Ramos (cell line): ENCODE data around the gene SMIM5.
"Not testable (repeated sequence)": the region's sequence is repeated elsewhere in the genome, so short reads cannot be mapped to it uniquely, and the experiment has no call there.

Experiments used
- in situ Hi-C: fragments of 300-500 bp; cut with MboI; formaldehyde crosslinking; loops from one replicate; pipeline ENCODE4 v1.14.3; 2022; ENCODE audit warnings: low sequenced_read_pairs; ENCODE audit not compliant: unreplicated experiment

SMIM5 gene, protein sequence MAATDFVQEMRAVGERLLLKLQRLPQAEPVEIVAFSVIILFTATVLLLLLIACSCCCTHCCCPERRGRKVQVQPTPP

DNA sequence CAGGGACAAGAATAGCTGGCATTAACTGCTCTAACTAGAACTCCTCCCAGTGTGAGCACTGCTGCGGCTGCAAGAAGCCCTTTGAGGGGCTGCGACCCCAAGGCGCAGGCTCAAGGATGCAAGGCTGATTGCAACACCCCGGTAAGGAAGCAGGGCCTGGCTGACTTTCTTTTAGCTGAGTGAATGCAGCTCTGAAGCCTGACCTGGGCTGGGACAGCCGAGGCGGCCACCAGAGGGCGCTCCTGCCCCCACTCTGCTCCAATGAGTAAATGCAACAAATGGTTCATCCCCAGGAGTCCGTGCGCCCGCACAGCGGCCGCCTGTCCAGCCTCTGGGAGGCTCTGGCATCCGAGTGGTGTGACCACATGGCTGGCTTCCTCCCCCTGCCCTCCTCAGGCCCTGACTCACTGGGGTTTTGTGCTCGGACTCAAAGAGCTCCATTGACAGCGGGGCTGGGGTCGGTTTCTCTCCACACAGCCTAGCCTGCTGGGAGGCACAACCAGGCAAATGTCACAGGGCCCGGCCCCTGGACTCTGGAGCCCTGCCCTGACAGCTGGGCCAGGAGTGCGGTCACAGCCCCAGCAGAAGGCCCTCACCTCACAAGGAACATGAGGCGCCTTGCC is at the start of gene SMIM5:
Gene SMIM5 (plus strand): TSS at position 572 of the 623 bp plus-strand sequence. CDS start 6,768 bp downstream, outside the sequence.
- in situ Hi-C loops: no loop called here

DNA sequence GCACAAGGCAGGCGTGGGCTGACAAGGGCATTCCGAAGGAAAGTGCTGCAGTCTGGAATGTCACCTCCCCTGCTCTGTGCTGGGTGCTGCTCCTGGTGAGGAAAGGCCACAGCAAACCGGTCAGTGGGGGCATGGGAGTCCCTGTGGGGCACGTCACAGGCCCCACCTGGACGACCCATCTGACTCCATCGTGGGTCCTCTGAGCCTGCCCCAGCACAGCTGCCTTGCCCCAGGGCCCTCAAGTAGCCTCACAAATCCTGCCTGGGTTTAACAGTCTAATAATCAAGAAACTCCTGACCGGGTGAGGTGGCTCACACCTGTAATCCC is 48.4 kb upstream of the SMIM5 start:
- in situ Hi-C loops: no loop called here

DNA sequence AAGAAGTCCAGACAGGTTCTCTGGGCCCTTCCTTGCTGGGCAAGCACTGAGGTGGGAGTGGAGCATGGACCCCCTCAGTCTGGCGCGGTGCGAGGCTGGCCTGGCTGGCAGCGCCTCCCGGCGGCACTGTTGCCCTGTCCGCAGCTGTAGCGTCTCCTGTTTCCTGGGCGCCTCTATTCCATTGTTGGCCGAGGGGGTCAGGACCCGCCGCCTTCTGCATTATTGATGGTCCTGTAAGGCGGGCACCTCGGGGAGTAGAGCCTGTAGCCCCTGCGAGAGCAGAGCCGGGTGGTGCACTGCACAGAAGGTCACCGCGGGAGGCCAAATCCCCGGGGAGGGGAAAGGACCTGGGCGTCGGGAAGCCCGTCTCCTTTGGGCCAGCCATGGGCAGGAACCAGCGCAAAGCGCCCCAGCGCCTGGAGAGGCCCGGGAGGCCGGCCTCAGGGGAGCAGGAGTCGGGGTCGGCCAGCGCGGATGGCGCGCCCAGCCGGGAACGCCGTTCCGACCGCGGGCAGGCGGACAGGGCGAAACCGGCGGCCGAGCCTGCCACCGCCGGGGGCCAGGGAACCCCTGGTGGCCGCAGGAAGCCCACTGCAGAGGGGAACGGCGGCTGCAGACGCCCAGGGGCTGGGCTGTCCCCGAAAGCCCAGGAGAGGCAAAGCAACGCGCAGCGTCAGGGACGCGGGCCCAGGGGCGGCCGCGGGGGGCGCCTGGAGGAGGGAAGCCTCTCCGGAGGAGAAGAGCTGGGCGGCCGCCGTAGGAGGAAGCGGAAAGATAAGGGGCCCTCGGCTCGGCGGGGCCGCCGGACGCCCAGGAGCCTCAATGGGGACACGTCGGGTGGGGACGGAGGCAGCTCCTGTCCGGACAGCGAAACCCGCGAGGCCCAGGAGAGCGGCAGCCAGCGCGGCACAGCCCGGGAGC is 45.3 kb upstream of the SMIM5 start, which contains the start of gene MYO15B:
Gene MYO15B (plus strand): TSS at position 126 of the 921 bp plus-strand sequence. CDS start 258 bp downstream, at position 384.
- in situ Hi-C loops: no loop called here

DNA sequence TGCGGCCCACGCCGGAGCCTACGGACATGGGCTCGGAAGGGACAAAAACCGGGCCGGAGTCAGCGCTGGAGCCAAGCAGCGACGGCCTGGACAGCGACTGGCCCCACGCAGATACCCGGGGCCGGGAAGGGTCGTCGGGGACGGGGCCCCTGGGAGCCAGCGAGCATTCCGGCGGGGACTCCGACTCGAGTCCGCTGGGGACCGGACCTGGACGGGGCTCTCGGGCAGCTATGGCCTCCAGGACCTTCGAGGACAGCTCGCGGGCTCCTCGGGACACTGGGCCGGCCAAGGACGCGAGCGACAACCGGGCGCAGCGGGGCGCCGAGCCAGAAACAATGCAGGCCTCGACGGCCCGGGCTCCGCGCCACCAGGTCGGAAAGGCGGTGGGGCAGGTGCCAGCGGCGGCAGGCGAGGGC is 44.6 kb upstream of the SMIM5 start:
- in situ Hi-C loops: no loop called here

DNA sequence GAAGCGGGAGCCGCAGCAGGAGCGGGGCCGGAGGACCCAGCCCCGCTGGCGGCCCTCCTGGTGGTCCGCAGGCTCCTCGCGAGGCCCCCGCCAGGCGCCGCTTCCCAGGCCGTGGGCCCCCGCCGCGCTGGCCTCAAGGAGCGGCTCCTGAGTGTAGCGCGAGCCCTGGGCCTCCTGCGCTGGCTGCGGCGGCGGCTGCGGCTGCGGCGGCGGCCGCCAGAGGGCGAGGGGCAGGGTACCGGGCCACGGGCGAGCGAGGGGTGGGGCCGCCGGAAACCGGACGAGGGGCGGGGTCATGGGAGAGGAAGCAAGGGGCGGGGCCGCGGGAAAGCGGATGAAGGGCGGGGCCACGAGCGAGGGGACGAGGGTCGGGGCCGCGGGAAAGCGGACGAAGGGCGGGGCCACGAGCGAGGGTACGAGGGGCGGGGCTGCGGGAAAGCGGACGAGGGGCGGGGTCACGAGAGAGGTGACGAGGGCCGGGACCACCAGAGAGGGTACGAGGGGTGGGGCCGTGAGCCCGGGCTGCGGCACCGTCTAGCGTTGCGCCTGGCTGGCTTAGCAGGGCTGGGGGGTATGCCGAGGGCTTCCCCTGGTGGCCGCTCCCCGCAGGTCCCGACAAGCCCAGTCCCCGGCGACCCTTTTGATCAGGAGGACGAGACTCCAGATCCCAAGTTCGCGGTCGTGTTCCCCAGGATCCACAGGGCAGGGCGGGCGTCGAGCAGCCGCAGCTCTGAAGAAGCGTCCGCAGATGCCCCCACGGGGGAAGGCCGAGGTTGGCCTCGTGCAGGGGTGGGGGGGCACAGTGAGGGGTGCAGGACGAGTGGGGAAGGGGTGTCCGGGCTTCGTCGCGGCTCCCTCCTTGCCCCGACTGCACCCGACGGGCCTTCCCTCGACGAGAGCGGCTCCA is 44.0 kb upstream of the SMIM5 start:
- in situ Hi-C loops: no loop called here

DNA sequence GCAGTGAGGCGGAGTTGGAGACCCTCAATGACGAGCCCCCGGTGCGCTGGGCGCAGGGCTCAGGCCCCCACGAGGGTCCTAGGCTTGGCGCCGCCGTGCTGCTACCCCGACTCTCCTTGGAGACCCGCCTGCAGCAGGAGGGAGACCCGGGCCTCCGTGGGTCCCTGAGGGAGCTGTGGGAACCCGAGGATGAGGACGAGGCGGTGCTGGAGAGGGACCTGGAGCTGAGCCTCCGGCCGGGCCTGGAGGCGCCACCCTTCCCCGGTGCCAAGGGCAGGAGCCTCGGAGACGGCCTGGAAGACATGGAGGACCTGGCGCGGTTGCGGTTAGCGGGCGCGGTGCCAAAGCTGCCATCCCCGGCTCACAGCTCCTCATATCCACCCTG is 43.3 kb upstream of the SMIM5 start:
- in situ Hi-C loops: no loop called here

DNA sequence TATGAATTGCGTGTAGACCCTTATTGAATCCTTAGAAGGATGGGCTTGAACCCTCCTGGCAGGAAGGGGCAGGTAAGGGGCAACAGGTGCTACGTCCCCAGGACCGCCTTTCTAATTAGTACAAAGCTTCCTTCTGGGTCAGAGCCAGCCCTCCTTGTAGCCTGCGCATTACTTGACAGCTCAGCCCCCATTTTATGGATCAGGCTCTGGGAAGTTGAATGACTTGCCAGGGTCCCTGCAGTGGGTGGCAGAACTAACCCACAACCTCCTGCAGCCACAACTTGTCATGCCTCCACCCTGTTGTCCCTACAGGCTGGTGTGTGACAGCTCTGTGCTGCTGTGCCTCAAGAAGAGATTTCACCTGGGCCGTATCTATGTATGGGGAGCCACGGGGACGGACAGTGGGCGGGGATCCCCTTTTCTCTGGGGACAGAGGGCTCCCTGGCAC is 42.9 kb upstream of the SMIM5 start:
- in situ Hi-C loops: no loop called here

DNA sequence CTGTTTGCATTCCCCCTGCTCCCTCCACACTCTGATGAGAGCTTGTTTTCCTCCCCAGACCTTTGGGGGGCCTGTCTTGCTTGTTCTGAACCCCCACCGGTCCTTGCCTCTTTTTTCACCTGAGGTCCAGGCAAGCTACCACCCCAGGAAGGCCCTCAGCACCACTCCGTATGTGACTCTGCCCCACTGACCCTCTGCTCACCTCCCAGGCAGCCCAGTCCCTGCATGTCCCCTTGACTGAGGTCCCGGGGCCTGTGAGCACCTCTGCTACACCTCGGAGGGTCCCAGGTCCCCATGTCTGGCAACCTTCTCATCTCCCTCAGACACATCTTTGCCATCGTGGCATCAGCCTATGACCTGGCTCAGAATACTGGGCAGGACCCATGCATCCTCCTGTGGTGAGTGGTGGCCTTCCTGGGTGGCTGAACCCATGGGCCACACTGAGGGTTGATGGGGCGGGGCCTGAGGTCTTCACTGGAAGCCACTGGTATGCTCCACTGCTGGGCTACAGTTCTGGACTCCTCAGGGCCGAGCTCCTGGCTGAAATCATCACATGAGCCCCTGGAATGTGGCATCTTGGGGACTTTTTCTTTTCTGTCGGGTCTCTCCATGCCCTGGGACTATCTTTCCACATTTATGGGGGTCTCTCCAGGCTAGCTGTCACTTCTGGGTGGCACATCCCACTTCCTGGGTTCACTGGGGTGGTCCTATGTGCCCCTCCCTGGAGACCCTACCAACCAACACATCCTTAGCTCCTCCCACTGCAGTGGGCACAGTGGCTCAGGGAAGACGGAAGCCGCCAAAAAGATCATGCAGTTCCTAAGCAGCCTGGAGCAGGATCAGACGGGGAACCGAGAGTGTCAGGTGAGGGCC is 42.1 kb upstream of the SMIM5 start:
- in situ Hi-C loops: no loop called here

DNA sequence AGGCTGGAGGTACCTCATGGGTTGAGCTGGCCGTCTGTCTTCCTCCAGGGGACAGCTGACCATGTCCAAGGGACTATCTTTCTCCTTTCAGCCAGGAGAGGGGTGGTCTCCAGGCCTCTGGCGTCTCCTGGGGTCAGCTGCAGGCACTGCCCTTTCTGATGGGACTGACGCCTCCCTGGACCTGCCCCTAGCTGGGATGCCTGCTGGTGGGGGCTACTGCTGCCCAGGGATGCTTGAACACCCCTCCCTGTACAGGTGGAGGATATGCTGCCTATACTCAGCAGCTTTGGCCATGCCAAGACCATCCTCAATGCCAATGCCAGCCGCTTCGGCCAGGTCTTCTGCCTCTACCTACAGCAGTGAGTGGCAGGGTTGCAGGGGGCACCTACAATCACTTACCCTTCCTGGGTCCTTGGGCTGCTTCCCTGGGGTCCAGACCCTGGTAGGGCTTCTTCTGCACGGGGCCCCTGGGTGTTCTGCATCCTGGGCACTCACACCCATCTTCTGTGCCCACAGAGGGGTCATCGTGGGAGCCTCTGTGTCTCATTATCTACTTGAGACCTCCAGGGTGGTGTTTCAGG is 41.4 kb upstream of the SMIM5 start:
- in situ Hi-C loops: no loop called here

DNA sequence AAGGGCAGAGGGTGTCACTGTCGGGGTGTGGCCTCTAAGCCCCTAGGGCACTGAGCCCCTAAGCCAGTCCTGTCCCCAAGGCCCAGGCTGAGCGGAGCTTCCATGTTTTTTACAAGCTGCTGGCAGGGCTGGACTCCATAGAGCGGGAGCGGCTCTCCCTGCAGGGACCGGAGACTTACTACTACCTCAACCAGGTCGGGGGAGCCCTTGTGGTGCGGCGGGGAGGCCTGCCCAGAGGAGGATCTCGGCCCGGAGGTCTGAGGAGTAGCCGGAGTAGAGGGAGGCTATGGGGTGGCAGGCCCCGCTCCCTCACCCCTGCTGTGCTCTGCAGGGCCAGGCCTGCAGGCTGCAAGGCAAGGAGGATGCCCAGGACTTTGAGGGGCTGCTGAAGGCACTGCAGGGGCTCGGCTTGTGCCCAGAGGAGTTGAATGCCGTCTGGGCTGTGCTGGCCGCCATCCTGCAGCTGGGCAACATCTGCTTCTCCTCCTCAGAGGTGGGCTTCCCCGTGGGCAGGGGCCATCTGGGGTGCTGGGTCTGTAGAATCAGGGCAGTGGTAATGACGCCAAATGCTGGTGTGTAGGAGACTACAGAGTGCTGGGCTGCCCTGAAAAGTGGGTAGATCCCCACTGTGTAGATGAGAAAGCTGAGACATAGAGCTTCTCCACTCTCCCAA is 40.8 kb upstream of the SMIM5 start:
- in situ Hi-C loops: no loop called here

DNA sequence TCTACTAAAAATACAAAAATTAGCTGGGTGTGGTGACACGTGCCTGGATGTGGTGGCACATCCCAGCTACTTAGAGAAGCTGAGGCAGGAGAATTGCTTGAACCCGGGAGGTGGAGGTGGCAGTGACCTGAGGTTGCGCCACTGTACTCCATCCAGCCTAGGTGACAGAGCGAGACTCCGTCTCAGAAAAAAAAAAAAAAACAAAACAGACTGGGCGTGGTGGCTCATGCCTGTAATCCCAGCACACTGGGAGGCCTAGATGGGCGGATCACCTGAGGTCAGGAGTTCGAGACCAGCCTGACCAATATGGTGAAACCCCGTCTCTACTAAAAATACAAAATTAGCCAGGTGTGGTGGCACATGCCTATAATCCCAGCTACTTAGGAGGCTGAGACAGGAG is 39.8 kb upstream of the SMIM5 start:
- in situ Hi-C loops: not testable (repeated sequence)

DNA sequence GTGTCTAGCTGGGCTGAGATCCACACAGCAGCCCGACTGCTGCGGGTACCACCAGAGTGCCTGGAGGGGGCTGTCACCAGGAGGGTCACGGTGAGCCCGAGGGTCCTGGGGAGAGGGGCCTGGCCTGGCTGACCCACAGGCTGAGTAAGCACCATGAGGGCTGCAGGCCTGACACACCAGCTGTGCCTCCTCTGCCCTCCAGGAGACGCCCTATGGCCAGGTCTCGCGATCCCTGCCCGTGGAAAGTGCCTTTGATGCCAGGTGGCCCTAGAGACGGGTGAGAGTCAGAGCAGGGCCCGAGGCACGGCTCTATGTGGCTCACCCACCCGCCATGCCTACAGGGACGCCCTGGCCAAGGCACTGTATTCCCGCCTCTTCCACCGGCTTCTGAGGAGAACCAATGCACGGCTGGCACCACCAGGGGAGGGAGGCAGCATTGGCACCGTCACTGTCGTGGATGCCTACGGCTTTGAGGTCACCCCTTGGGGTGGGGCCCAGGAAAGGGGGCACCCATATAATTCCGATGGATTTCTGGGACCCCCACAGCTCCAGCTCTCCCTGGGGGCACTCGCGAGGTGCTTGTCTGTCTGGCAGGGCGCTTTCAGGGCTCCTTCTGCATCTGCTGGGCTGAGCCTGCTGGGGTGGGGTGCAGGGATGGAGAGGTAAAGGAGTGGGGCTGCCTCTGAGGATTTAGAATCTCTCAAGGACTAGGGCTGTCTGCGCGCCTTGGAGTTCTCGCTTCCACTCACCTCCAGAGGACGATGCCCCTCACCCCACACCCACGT is 38.5 kb upstream of the SMIM5 start:
- in situ Hi-C loops: no loop called here

DNA sequence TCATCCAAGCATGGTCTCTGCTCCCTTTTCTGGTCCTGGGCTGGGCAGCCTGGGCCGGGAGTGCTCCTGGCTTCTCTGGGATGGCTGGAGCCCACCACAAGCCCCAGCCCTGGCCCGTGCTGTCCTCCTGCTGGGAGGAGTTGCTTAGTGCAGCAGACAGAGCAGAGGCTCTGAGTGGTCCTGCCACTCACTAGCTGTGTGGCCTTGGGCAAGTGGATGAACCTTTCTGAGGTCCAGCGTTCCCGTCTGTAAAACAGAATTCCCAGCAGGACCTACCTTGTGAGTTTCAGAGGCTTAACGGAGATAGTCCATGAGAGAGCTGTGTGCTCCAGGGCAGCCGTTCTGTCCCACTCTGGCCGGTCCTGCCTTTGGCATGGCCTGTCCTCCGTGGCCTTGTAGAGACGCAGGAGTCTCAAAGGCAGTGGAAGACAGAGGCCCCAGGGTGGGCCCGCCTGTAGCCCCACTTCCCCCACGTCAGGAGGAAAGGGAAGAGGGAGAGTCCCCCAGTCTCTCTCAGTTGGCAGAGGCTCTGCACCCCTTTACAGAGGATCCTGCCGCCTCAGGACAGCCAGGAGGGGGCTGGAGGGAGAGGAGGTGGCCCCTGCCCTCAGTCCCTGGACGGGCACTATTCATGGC is 37.8 kb upstream of the SMIM5 start:
- in situ Hi-C loops: no loop called here

DNA sequence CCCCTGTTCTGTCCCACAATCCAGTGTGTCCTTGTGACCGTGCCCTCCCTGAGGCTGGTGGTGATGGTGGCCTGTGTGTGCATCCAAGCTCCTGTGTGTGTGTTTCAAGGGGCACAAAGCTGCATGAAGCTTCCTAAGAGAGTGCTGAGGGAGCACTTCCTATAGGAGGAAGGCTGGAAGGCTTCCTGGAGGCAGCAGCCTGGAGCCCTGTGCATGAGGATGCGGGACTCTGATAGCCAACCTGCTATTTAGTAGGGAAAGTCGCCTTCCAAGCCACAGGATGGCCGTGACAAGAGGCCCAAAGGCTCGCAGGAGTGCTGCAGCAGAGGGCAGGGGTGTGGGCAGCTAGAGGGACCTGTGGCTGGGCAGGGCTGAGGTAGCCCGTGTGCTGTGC is 37.3 kb upstream of the SMIM5 start:
- in situ Hi-C loops: no loop called here

DNA sequence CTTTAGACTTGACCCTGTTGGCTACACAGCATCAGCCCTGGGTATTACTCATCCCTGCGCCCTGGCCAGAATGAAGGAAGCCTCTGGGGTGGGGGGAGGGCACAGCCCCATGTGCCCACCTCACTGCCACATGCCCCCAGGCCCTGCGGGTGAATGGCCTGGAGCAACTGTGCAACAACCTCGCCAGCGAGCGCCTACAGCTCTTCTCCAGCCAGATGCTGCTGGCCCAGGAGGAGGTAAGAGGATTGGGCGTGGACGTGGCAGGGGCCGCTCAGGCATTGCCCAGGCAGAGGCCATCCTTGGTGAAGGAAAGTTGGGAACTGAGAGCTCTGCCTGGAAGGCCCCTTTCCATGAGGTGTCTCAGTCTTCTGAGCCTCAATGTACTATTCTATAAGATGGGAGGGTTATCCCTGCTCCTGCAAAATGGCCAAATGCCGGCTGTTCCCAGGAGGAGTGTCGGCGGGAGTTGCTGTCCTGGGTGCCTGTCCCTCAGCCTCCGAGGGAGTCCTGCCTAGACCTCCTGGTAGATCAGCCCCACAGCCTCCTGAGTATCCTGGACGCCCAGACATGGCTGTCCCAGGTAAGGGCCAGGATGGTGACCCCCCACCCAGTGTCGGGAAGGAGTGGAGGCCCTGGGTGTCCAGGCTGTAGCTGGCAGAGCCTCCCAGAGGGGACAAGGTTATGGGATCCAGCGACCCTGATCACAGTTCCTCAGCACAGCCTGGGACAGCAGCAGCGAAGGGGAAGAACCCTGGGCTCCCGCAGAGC is 36.7 kb upstream of the SMIM5 start:
- in situ Hi-C loops: no loop called here
